HG03097 (cell line): ENCODE data around the gene LHFPL2.

Experiments
- ATAC-seq: cut with Tn5 transposase; IDR thresholded peaks from one replicate; pipeline ENCODE4 v1.9.1; 2021; ENCODE audit not compliant: unreplicated experiment, low FRiP score

The LHFPL2 gene

DNA sequence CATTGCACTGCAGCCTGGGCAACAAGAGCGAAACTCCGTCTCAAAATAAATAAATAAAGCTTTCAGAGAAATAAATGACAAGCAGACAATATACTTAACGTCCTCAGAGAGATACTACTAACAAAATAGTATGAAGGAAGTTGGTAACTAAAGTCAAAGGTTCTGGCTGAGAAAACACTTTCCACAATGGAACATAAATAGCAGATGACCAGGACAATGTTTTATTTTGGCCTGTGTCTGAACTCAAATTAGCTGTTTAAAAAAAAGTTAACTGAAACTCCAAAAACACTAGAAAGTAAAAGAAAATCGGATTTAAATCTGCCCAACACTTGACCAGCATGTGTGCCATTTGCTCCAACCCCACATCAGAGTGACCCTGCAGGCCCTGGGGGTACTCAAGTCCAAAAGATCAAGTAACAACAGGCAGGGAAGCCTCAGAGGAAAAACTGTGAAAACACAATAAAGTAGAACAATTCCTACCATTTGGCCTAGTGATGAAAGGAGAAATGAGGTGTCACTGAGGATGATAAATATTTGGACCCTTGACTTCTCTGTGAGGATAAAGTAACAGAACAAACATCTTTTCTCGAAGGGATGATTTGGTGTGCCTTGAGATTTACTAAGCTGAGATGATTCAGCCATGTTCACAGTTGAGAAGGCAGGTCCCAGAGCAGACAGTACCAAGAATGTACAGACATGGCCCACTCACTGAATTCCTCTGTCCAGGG lies 47.7 kb downstream of the LHFPL2 start:
- ATAC-seq: no peak

GRCh38 chr5:78598973-78599372 lies 49.6 kb downstream of the LHFPL2 start:
- ATAC-seq: no peak

- no peak for ATAC-seq
Measured at GRCh38 chr5:78597974-78598371, 50.6 kb downstream of the LHFPL2 start.

GRCh38 chr5:78597068-78597973 lies 51.3 kb downstream of the LHFPL2 start:
- ATAC-seq: no peak

DNA sequence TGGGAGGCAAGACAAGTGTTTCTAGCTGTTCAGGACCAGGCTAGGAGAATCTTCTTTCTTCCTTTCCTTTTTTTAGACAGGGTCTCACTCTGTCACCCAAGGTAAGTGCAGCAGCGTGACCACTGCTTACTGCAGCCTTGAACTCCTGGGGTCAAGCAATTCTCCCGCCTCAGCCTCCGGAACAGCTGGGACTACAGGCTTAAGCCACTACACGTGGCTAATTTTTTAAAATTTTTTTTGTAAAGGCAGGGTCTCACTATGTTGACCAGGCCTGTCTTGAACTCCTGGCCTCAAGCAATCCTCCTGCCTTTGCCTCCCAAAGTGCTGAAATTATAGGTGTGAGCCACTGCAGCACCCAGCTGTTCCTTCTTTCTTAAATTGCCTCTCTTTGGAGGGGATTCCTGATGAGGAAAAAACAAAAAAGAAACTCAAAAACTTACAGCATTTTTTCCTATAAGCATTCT lies 53.1 kb downstream of the LHFPL2 start:
- ATAC-seq: no peak

DNA sequence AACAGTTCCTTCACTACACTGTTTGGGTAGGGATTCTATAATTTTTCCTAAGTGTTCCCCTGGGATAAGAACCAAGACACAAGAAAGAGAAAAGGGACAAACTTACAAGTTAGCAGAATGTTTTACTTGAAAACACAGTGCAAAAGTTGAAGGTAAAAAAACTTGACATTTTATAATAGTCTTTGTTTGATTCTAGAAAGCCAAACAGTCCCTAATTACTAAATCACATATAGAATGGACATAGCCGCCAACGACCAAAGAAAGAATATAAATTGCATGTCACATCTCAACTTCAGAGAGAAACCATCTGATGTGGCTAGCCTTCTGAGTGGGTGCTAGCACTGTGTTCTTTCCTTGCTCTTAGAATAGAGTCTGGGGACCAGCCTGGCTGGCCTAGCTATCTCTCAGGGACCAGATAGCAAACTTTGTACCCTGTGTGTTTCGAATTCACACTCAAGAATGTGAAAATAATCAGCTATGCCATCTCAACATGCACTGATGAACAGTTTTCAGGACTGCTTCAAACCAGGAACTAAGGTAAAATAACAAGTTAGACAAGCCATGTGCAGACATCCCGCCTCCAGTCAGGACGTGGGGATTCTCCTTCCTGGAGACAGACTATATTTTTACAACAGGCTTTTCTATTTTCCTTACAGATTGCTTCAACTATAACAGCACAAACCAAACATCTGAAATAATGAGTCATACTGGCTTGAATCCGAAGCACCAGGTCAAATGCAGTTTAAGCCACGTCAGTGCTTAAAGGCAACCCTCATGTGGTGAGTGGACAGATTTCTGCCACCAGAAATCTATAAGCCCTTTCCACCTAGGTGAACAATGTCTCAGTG lies 53.7 kb downstream of the LHFPL2 start:
- no peak for ATAC-seq

DNA sequence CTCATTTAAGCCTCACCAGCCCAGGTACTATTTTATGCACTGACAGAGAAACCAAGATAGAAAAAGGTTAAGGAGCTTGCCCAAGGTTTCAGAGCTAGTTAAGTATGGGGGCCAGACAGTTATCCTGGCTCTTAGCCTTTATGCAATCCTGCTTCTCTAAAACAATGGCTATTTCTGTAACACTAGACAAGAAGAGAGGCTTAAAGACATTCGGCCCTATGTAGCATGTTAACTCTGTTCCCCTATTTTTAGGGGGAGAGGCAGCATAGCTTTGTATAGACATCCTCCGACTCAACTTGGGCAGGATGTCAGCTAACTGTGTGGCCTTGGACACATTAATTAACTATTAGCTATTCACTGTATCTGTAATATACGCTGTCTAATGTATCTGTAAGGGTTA lies 54.6 kb downstream of the LHFPL2 start:
- ATAC-seq: no peak

GRCh38 chr5:78593465-78593864 lies 55.1 kb downstream of the LHFPL2 start:
- no peak for ATAC-seq

DNA sequence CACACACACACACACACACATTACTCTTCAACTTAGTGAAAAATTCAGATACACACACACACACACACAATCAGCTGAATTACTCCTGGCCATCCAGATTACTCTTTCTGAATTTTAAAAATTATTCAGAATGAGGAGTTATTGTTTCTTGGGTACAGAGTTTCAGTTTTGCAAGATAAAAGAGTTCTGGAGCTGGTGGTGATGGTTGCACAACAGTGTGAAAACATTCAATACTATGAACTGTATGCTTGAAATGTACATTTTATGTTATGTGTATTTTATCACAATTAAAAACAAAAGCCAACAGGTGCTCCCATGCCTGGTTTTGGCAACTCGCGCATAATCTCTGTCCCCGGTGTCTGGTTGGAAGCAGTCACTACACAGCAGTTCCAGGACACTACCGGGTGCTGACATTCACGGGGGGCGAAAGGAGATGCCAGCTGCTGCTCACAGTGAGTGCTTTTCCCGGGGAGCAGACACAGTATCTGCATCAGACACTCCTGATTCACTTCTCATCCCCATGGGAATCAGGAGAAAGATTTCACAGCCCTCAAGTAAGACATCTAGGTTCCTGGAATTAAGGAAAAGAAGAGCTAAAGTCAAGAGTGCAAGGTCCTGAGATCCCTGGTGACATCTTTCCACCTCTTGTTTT lies 55.7 kb downstream of the LHFPL2 start:
- ATAC-seq: no peak

DNA sequence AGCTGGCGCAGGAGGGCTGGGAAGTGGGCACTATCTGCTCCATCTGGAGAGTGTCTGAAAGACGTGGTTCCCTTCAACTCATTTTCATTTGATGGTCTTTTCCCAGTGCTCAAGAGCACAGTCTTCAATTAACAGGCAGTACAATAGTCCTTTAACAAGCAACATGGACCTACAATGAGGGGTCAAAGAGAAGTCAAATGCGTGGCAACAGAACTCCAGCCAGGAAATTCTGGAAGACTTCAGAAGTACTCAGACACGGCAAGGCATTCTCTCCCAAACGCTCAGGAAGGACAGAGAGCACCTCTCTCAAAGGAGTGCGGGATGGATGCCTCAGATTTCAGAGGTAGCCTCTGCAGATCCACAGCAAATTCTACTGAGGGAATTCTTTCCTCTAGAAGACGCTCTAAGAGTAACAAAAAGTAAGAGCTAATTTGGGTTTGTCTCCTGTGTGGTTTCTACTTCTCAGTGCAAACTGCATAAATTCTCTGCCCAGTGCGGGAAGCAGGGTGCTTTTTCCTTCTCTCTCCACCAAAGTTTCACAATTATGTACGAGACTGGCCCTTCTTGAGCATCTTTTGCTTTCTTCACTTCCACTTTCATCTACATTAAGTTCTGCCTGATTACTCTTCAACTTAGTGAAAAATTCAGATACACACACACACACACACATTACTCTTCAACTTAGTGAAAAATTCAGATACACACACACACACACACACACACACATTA lies 56.4 kb downstream of the LHFPL2 start:
- no peak for ATAC-seq

DNA sequence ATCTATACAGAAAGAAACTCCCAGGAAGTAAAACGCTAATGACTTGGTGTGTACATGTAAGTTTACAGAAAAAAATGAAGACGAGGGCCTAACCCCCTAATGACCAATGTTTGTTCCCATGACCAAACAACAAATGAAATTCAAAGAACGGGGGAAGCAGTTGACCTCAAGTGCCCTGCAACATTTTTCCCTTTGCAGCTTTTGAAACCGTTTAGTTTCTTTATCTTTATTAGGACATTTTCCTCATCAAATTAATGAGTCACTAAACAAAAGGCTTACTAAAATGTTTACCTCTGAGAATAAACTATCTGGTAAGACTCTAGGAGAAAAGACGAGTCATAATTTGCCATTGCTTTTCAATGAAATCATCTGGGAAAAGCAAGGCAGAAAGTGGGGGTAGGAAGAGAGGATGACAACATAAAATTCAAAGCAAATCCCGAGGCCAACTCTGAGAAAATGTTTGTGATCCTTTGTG lies 57.4 kb downstream of the LHFPL2 start:
- no peak for ATAC-seq

DNA sequence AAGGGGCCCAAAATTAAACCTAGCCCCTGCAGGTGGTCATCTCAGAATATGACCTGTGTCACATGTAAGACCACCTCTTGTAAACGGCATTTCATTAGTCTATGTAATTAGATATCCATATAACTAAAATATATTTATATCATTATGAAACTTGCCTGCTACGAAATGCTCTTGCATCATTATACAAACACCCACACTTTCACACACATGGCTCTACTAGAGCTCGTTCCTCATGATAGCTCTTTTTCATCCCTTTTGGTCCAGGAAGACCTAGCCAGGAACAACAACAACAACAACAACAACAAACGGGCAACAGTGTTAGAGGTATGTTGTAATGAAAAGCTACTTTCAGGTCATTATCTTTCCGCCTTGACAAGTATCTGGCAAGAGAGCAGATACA lies 58.6 kb downstream of the LHFPL2 start:
- ATAC-seq: no peak

GRCh38 chr5:78588507-78588906 lies 60.1 kb downstream of the LHFPL2 start:
- no peak for ATAC-seq

GRCh38 chr5:78587775-78588291 lies 60.7 kb downstream of the LHFPL2 start:
- ATAC-seq: no peak

GRCh38 chr5:78587081-78587774 lies 61.3 kb downstream of the LHFPL2 start:
- no peak for ATAC-seq

DNA sequence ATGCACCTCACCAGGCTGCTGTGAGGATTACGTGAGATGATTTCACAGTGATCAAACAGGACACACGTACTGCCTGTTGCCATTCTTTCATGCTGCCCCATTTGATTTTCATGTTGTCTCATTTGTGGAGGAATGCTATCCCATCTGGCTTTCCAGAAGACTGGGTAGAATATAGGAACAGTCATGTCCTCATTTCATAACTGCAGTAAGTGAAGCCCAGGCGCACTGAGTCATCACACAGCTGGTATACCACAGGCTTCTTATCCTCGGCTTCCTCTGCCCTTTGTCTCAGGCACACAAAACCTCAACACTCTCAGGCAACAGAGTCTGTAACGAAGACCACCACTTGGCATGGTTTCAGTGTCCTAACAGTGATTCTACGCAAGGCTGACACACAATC lies 62.3 kb downstream of the LHFPL2 start:
- no peak for ATAC-seq

- no peak for ATAC-seq
Measured at GRCh38 chr5:78578015-78578414, 70.6 kb downstream of the LHFPL2 start.

DNA sequence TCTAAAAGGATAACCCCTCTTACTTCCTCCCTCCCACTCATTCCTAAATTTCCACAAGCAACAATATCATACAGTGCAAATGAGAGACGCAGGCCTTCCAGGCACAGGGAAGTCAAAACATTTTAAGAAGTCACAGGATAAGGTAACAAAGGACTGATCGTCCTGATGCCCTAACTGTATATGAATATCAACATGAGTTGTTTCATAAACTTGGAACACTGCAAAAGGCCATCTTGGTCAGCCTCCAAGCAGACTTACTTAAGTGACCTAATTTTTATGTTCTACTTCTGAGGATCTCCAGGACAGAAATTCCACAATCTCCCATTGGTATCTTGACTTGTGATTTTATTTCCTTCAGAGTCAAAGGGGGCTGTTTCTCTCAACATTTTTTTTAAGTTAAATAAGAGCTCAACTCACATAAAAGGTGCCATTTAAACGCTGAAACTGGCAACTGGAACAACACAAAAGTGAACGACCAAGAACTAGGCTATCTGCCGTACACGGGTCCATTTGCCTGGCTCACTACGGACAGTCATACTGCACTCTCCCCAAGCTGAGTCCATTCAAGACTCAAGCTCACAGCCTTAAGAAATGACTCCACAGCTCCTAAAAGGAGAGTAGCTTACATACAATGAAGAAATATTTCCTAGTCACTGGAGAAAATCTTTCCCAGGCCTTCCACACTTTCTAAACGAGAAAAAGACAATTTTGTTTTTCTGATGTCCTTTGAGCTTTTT lies 71.3 kb downstream of the LHFPL2 start:
- ATAC-seq: no peak
